Peyer's patch (tissue), 4 donors: ENCODE measurements around the gene COMMD7. TPM values are rescaled to one million over a fixed set of nuclear protein-coding genes. Genes with fewer than 3 reads are reported as not detected.

Source experiments
- DNase-seq, 3 donors: peaks; one replicate each; pipeline ENCODE4 v3.0.0-alpha.2; 2017 to 2019
- H3K27ac ChIP-seq, 4 donors: fragments of 200-600 bp; sonication (generic); one replicate each; pipeline ENCODE4 v1.5.1; 2016 to 2019
- H3K27me3 ChIP-seq, 2 donors: fragments of 200-600 bp; sonication (generic); one replicate each; pipeline ENCODE4 v1.5.1; 2019
- H3K36me3 ChIP-seq, 3 donors: fragments of 200-600 bp; sonication (generic); one replicate each; pipeline ENCODE4 v1.5.1; 2016 to 2019
- H3K4me1 ChIP-seq, 4 donors: fragments of 200-600 bp; sonication (generic); one replicate each; pipeline ENCODE4 v1.5.1; 2016 to 2019
- H3K4me3 ChIP-seq, 4 donors: fragments of 200-600 bp; sonication (generic); 1 replicate in 3 of 4; 2 replicates in 1 of 4; pipeline ENCODE4 v1.5.1; 2016 to 2019; ENCODE audit warnings: mild to moderate bottlenecking in 1 of 4
- H3K9me3 ChIP-seq, 4 donors: fragments of 200-600 bp; sonication (generic); one replicate each; pipeline ENCODE4 v1.5.1; 2016 to 2019; ENCODE audit warnings: mild to moderate bottlenecking in 1 of 4
- CTCF ChIP-seq, 6 experiments: fragments of 450-650 bp in 4 of 6; fragments of 200-600 bp in 2 of 6; sonication (generic) in 1 of 6; IDR thresholded peaks; one replicate each; pipeline ENCODE4 v1.5.1; 2017 to 2019; ENCODE audit warnings: antibody characterized with exemption in 6 of 6, mild to moderate bottlenecking in 3 of 6, moderate library complexity in 1 of 6
- POLR2A ChIP-seq, 2 donors: fragments of 450-650 bp; IDR thresholded peaks; one replicate each; pipeline ENCODE4 v1.5.1; 2017; ENCODE audit warnings: antibody characterized with exemption in 2 of 2, mild to moderate bottlenecking in 2 of 2, moderate library complexity in 2 of 2
- total RNA-seq, 4 donors: library from RNA; depleted of rRNA; stranded (reverse); fragments of >200 nt; gene quantifications; one replicate each; pipeline ENCODE4 v1.1.0, GENCODE V29; 2016

Gene COMMD7
- total RNA-seq, 4 donors from 2014 or later, result 7.9 to 16.3 (median 10.5) TPM

DNA sequence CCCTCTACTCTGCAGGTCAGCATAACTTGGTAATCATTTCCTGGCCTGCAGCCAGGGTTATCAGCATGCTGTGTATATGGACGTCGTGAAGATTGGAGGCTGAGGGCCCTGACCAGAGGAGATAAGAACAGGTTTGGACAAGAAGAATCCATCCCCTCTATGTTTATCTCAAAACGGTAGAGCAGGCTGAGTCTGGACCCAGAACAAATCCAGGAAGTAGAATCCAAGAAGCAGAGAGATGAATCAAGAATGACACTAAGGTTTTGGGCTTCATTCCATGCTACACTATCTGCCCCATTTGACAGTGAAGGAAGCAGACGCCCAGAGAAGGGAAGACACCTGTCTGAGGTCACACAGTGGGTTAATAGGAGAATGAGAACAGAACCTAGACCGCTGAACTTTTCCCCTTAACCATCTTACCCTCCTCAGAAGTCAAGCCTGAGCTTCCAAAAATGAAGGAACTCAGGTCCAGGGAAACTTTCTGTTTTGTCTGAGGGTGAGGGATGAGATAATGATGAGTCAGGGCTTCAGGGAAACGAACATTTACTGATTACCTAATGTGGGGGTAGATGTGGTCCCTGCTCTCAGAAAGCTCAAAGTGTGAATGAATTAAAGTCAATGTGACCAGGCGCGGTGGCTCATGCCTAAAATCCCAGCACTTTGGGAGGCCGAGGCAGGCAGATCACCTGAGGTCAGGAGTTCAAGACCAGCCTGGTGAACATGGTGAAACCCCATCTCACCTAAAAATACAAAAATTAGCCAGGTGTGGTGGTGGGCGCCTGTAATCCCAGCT is 9.4 kb upstream of the COMMD7 start:
- Histone ChIP-seq H3K27ac (no peak overlapping the region), H3K4me1 (no peaks in the 10 kb centered on the region)
- no peak for TF ChIP-seq POLR2A (IDR thresholded peaks at IDR 0.05)
- no peak for TF ChIP-seq CTCF (IDR thresholded peaks at IDR 0.05)

DNA sequence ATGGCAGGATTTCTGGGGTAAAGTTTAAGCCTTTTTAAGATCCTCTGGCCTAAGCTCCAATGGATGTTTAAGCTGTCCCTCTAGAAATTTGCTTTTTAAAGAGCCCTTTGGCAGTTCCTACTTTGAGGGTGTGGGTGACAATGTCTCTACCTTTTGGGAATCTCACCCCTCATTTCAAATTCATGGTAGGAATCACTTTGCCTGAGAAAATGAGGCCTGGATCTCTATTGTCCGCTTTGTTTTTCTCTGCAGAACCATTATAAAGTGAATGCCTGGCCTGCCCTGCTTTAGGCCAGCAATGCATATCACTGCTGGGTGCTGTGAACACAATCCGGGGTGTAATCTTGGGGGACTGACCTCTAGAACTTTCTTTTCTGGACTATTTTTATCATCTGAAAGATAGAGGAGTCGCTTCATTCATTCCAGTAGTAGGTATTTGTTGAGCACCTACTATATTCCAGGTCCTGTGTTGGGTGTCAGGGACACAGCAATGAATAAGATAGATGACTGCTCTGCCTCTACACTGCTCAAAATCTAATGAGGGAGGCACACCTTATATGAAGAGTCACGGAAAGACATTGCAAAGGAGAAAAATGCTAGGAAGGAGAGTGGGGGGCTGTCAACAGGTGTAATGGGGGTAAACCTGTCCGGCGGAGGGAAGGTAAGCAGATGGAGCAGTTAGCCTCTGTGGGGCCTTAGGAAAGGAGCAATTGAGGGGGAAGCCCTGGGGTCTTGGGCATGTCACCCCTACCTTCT is 8.6 kb upstream of the COMMD7 start:
- TF ChIP-seq POLR2A (IDR thresholded peaks at IDR 0.05), result no peak
- TF ChIP-seq CTCF (IDR thresholded peaks at IDR 0.05), result no peak
- DNase-seq, result no peak
- no peaks in the 10 kb centered on the region for H3K4me1 ChIP-seq
- no peaks in the 10 kb centered on the region for H3K36me3 ChIP-seq
- H3K4me3 ChIP-seq, result no peak overlapping the region
- no peaks in the 10 kb centered on the region for H3K27me3 ChIP-seq
- H3K27ac ChIP-seq, result no peak overlapping the region
- H3K9me3 ChIP-seq, result no peaks in the 10 kb centered on the region

More for the DNA sequence above, 9.4 kb upstream of the COMMD7 start:
- Histone ChIP-seq H3K4me3 (no peak overlapping the region), H3K27me3 (no peaks in the 10 kb centered on the region), H3K9me3 (no peaks in the 10 kb centered on the region), H3K36me3 (no peaks in the 10 kb centered on the region)
- no peak for DNase-seq

GRCh38 chr20:32751293-32751692 is 8.0 kb upstream of the COMMD7 start:
- no peaks in the 10 kb centered on the region for H3K9me3 ChIP-seq
- no peaks in the 10 kb centered on the region for H3K4me1 ChIP-seq
- no peak overlapping the region for H3K4me3 ChIP-seq
- no peaks in the 10 kb centered on the region for H3K36me3 ChIP-seq
- H3K27me3 ChIP-seq, result no peaks in the 10 kb centered on the region
- no peak for DNase-seq
- TF ChIP-seq CTCF (IDR thresholded peaks at IDR 0.05) (no peak), POLR2A (IDR thresholded peaks at IDR 0.05) (no peak)
- H3K27ac ChIP-seq, result no peak overlapping the region

- TF ChIP-seq CTCF (IDR thresholded peaks at IDR 0.05) (no peak), POLR2A (IDR thresholded peaks at IDR 0.05) (no peak)
- H3K27me3 ChIP-seq, result no peaks in the 10 kb centered on the region
- DNase-seq, result no peak
Observed at GRCh38 chr20:32749914-32750637, 6.8 kb upstream of the COMMD7 start.

GRCh38 chr20:32742322-32743236 is 688 bp downstream of the COMMD7 start:
- no peaks in the 10 kb centered on the region for H3K27me3 ChIP-seq
- peak overlapping the region; percentile 85 to 98 (median 94) for H3K4me3 ChIP-seq
- peaks cover 0 to 13% (median 4%) of the 10 kb centered on the region in 4 donors for H3K4me1 ChIP-seq
- H3K36me3 ChIP-seq, result no peaks in the 10 kb centered on the region
- TF ChIP-seq CTCF (IDR thresholded peaks at IDR 0.05), result no peak
- TF ChIP-seq POLR2A (IDR thresholded peaks at IDR 0.05), result no peak
- H3K9me3 ChIP-seq, result no peaks in the 10 kb centered on the region
- H3K27ac ChIP-seq, result peak overlapping the region; percentile 73 to 87 (median 83)
- peak in 2 of 3 donors; percentile 31 to 49 for DNase-seq

More at GRCh38 chr20:32749914-32750637, 6.8 kb upstream of the COMMD7 start:
- Histone ChIP-seq H3K9me3 (no peaks in the 10 kb centered on the region), H3K4me3 (no peak overlapping the region), H3K36me3 (no peaks in the 10 kb centered on the region), H3K27ac (no peak overlapping the region), H3K4me1 (no peaks in the 10 kb centered on the region)
